ENCODE measurements around the gene PPIL6.

- TF ChIP-seq CTCF (IDR thresholded peaks at IDR 0.05): no peak
- TF ChIP-seq POLR2A (IDR thresholded peaks at IDR 0.05): no peak
These were observed 34.6 kb upstream of the PPIL6 start for GRCh38 chr6:109474995-109475394.
